H9 (cell line): ENCODE measurements around the gene SIRT6. TPM values are rescaled to one million over a fixed set of nuclear protein-coding genes. Genes with fewer than 3 reads are reported as not detected.

Experiments used
- DNase-seq: peaks from one replicate; pipeline ENCODE4 v3.0.0-alpha.2; 2017
- H2AFZ ChIP-seq: one replicate; pipeline ENCODE4 v1.6.1; 2013; ENCODE audit warnings: mild to moderate bottlenecking, low read length, control low read depth, moderate library complexity
- H2AK5ac ChIP-seq: 2 replicates; pipeline ENCODE4 v1.6.1; 2013; ENCODE audit warnings: low read length, control low read depth, mixed read lengths; ENCODE audit not compliant: insufficient read length
- H2BK120ac ChIP-seq: one replicate; pipeline ENCODE4 v1.6.1; 2013; ENCODE audit warnings: low read depth, mild to moderate bottlenecking, low read length, control low read depth, inconsistent platforms; ENCODE audit not compliant: poor library complexity, severe bottlenecking
- H2BK12ac ChIP-seq: 2 replicates; pipeline ENCODE4 v1.6.1; 2013; ENCODE audit warnings: low read length, control low read depth, mixed read lengths, low read depth; ENCODE audit not compliant: insufficient read length
- H2BK15ac ChIP-seq: 2 replicates; pipeline ENCODE4 v1.6.1; 2013; ENCODE audit warnings: low read depth, low read length, control low read depth
- H2BK20ac ChIP-seq: one replicate; pipeline ENCODE4 v1.6.1; 2013; ENCODE audit warnings: low read depth, mild to moderate bottlenecking, low read length, control low read depth, inconsistent platforms; ENCODE audit not compliant: poor library complexity, severe bottlenecking
- H2BK5ac ChIP-seq: 2 replicates; pipeline ENCODE4 v1.6.1; 2013; ENCODE audit warnings: low read length, control low read depth, mixed read lengths; ENCODE audit not compliant: insufficient read length
- H3K14ac ChIP-seq: 2 replicates; pipeline ENCODE4 v1.6.1; 2013; ENCODE audit warnings: low read length, control low read depth; ENCODE audit not compliant: insufficient read depth
- H3K18ac ChIP-seq: 2 replicates; pipeline ENCODE4 v1.6.1; 2013; ENCODE audit warnings: low read depth, mild to moderate bottlenecking, mixed read lengths, low read length, control low read depth; ENCODE audit not compliant: insufficient read length
- H3K23ac ChIP-seq: 2 replicates; pipeline ENCODE4 v1.6.1; 2013; ENCODE audit warnings: low read length, control low read depth, mixed read lengths, low read depth; ENCODE audit not compliant: insufficient read length
- H3K23me2 ChIP-seq: 2 replicates; pipeline ENCODE4 v1.6.1; 2013; ENCODE audit warnings: low read depth, mild to moderate bottlenecking, mixed read lengths, low read length, control low read depth; ENCODE audit not compliant: insufficient read length, poor library complexity, severe bottlenecking
- H3K27ac ChIP-seq: 2 replicates; pipeline ENCODE4 v1.5.1; 2013; ENCODE audit warnings: low read length, control low read depth, mixed read lengths, low read depth; ENCODE audit not compliant: insufficient read length
- H3K27me3 ChIP-seq: 2 replicates; pipeline ENCODE4 v1.6.1; 2013; ENCODE audit warnings: low read length, control low read depth, inconsistent platforms; ENCODE audit not compliant: insufficient read depth
- H3K4ac ChIP-seq: 2 replicates; pipeline ENCODE4 v1.6.1; 2013; ENCODE audit warnings: low read depth, mild to moderate bottlenecking, control low read depth, inconsistent platforms, low read length, moderate library complexity
- H3K4me1 ChIP-seq: 2 replicates; pipeline ENCODE4 v1.6.1; 2013; ENCODE audit warnings: low read length, control low read depth, inconsistent platforms; ENCODE audit not compliant: insufficient read depth
- H3K4me2 ChIP-seq: 2 replicates; pipeline ENCODE4 v1.6.1; 2013; ENCODE audit warnings: low read length, control low read depth, mixed read lengths; ENCODE audit not compliant: insufficient read length, insufficient read depth
- H3K56ac ChIP-seq: 2 replicates; pipeline ENCODE4 v1.6.1; 2013; ENCODE audit warnings: low read depth, mild to moderate bottlenecking, mixed read lengths, low read length, control low read depth; ENCODE audit not compliant: insufficient read length
- H3K79me1 ChIP-seq: 2 replicates; pipeline ENCODE4 v1.6.1; 2013; ENCODE audit warnings: low read depth, mild to moderate bottlenecking, moderate library complexity, low read length, control low read depth, inconsistent platforms; ENCODE audit not compliant: insufficient read depth, poor library complexity, severe bottlenecking
- H3K79me2 ChIP-seq: 2 replicates; pipeline ENCODE4 v1.6.1; 2013; ENCODE audit warnings: low read length, control low read depth, inconsistent platforms; ENCODE audit not compliant: insufficient read depth
- H3K9ac ChIP-seq: 2 replicates; pipeline ENCODE4 v1.6.1; 2013; ENCODE audit warnings: low read length, control low read depth, mixed read lengths; ENCODE audit not compliant: insufficient read length; ENCODE audit errors: extremely low read depth
- H3K9me3 ChIP-seq: one replicate; pipeline ENCODE4 v1.6.1; 2013; ENCODE audit warnings: low read depth, low read length, inconsistent platforms; ENCODE audit not compliant: control insufficient read depth
- H3T11ph ChIP-seq: one replicate; pipeline ENCODE4 v1.6.1; 2013; ENCODE audit warnings: mild to moderate bottlenecking, low read length, control low read depth, inconsistent platforms
- H4K20me1 ChIP-seq: one replicate; pipeline ENCODE4 v1.6.1; 2013; ENCODE audit not compliant: control insufficient read depth, insufficient read length, insufficient read depth
- H4K5ac ChIP-seq: 2 replicates; pipeline ENCODE4 v1.6.1; 2013; ENCODE audit warnings: low read depth, mild to moderate bottlenecking, mixed read lengths, low read length, control low read depth; ENCODE audit not compliant: insufficient read length
- H4K8ac ChIP-seq: replicated peaks from 2 replicates; pipeline ENCODE4 v1.6.1; 2013; ENCODE audit warnings: low read length, control low read depth, mixed read lengths, low read depth; ENCODE audit not compliant: insufficient read length
- H4K91ac ChIP-seq: 2 replicates; pipeline ENCODE4 v1.6.1; 2013; ENCODE audit warnings: low read depth, mild to moderate bottlenecking, moderate library complexity, mixed read lengths, low read length, control low read depth; ENCODE audit not compliant: insufficient read length
- H3K27ac Mint-ChIP-seq, 3 experiments: 2 replicates in 2 of 3; 3 replicates in 1 of 3; pipeline ENCODE4 v1.8.0; 2020 to 2021; ENCODE audit warnings: mixed read lengths in 3 of 3, mild to moderate bottlenecking in 1 of 3, moderate library complexity in 1 of 3
- H3K27me3 Mint-ChIP-seq: 2 replicates; pipeline ENCODE4 v1.8.0; 2021; ENCODE audit warnings: low read depth, mild to moderate bottlenecking, moderate library complexity, mixed read lengths
- H3K36me3 Mint-ChIP-seq, 3 experiments: 2 replicates in 2 of 3; 3 replicates in 1 of 3; pipeline ENCODE4 v1.8.0; 2020 to 2021; ENCODE audit warnings: low read depth in 3 of 3, mixed read lengths in 3 of 3; ENCODE audit not compliant: insufficient read depth in 1 of 3
- H3K4me1 Mint-ChIP-seq, 2 experiments: 2 replicates each; pipeline ENCODE4 v1.8.0; 2020; ENCODE audit warnings: mixed read lengths in 2 of 2
- H3K4me3 Mint-ChIP-seq, 2 experiments: 2 replicates in 1 of 2; 3 replicates in 1 of 2; pipeline ENCODE4 v1.8.0; 2020 to 2021; ENCODE audit warnings: mild to moderate bottlenecking in 2 of 2, mixed read lengths in 2 of 2, moderate library complexity in 1 of 2
- H3K9me3 Mint-ChIP-seq, 2 experiments: 2 replicates in 1 of 2; 3 replicates in 1 of 2; pipeline ENCODE4 v1.8.0; 2020; ENCODE audit warnings: mild to moderate bottlenecking in 2 of 2, mixed read lengths in 2 of 2, moderate library complexity in 1 of 2
- CTCF ChIP-seq: fragments of 200-600 bp; sonication (generic); conservative IDR thresholded peaks from 3 replicates; pipeline ENCODE4 v1.8.0; 2021; ENCODE audit warnings: antibody characterized with exemption, mild to moderate bottlenecking
- WGBS: extraction: QIAGEN DNeasy Blood & Tissue Kit; methylation state at CpG from one replicate; pipeline ENCODE4 v1.1.7; 2013; ENCODE audit warnings: missing lambda C conversion rate, low lambda C conversion rate, mixed read lengths; ENCODE audit not compliant: insufficient read length; ENCODE audit errors: extremely low coverage; 5-methylcytosine and 5-hydroxymethylcytosine counted together
- total RNA-seq: library from RNA; stranded (reverse); gene quantifications from 2 replicates; pipeline ENCODE4 v1.2.1, GENCODE V29; 2021

The SIRT6 gene
- total RNA-seq, 1 experiment from 2014 or later: 24.9 TPM

- WGBS: no CpG with 5 or more reads among the region's 17 CpGs
- Histone ChIP-seq H2BK15ac (no peak overlapping the region), H2BK5ac (no peak overlapping the region), H3K9ac (no peak overlapping the region), H3K9me3 (no peaks in the 10 kb centered on the region), H3K4ac (no peak overlapping the region), H2BK12ac (no peak overlapping the region), H2BK20ac (no peak overlapping the region), H3K23ac (no peak overlapping the region), H4K8ac (no peak overlapping the region), H4K5ac (no peak overlapping the region), H3K56ac (no peak overlapping the region), H2BK120ac (no peak overlapping the region), H3K79me2 (no peaks in the 10 kb centered on the region), H3K4me2 (no peak overlapping the region), H3T11ph (no peak overlapping the region), H3K27me3 (no peaks in the 10 kb centered on the region), H3K4me1 (no peaks in the 10 kb centered on the region), H4K20me1 (no peaks in the 10 kb centered on the region), H2AK5ac (no peak overlapping the region), H2AFZ (no peak overlapping the region), H3K14ac (no peak overlapping the region), H4K91ac (no peak overlapping the region), H3K27ac (no peak overlapping the region), H3K79me1 (no peaks in the 10 kb centered on the region), H3K18ac (no peak overlapping the region), H3K23me2 (no peaks in the 10 kb centered on the region)
- no peaks in the 10 kb centered on the region; a peak in 1 of 5 replicates for H3K9me3 Mint-ChIP-seq
- DNase-seq: no peak
- no peaks in the 10 kb centered on the region for H3K36me3 Mint-ChIP-seq
- H3K4me3 Mint-ChIP-seq: no peak overlapping the region
- no peak for TF ChIP-seq CTCF
- peaks cover 0 to 4% of the 10 kb centered on the region in 2 experiments; a peak in 2 of 4 replicates for H3K4me1 Mint-ChIP-seq
- H3K27me3 Mint-ChIP-seq: peaks cover 56% of the 10 kb centered on the region
- no peak overlapping the region for H3K27ac Mint-ChIP-seq
These were observed 32.7 kb downstream of the SIRT6 start for GRCh38 chr19:4149518-4150288.
